Suppressor macrophage (primary cell): Measurements from ENCODE around the gene AOAH.

Experiments
- DNase-seq, 4 experiments: peaks; one replicate each; pipeline ENCODE4 v3.0.0-alpha.2; 2020 to 2022
- total RNA-seq, 17 experiments: gene quantifications; one replicate each; lab custom pipeline; 2026; ENCODE audit warnings: mixed read lengths in 6 of 17, inconsistent platforms in 3 of 17; lab: John Stamatoyannopoulos, UW

Gene AOAH
- 31.2 to 158 (median 68.3) reads per million in 17 experiments for total RNA-seq

GRCh38 chr7:36723951-36724664 lies at the start of gene AOAH:
TSS of gene AOAH (minus strand) at chr7:36724494. CDS start at chr7:36724148, 346 bp downstream.
- DNase-seq = peak; percentile 89 to 94 (median 93)

- no peak for DNase-seq
Measured at GRCh38 chr7:36766451-36766850, 42.2 kb upstream of the AOAH start.

GRCh38 chr7:36765605-36766004 lies 41.3 kb upstream of the AOAH start:
- peak; percentile 68 to 87 (median 86) for DNase-seq

GRCh38 chr7:36764929-36765328 lies 40.6 kb upstream of the AOAH start:
- DNase-seq = no peak

- DNase-seq = no peak
Measured at GRCh38 chr7:36763132-36763816, 39.0 kb upstream of the AOAH start.

- DNase-seq = no peak
Measured at GRCh38 chr7:36762394-36762793, 38.1 kb upstream of the AOAH start.

GRCh38 chr7:36761835-36762234 lies 37.5 kb upstream of the AOAH start:
- no peak for DNase-seq

- DNase-seq = no peak
Measured at GRCh38 chr7:36760856-36761762, 36.8 kb upstream of the AOAH start.

GRCh38 chr7:36758879-36759278 lies 34.6 kb upstream of the AOAH start:
- DNase-seq = no peak

- DNase-seq = no peak
Measured at GRCh38 chr7:36755484-36755883, 31.2 kb upstream of the AOAH start.

GRCh38 chr7:36752026-36752711 lies 27.9 kb upstream of the AOAH start:
- DNase-seq = no peak

GRCh38 chr7:36750451-36750850 lies 26.2 kb upstream of the AOAH start:
- peak in 1 of 4 experiments; percentile 34 for DNase-seq

- peak; percentile 70 to 91 (median 82) for DNase-seq
Measured at GRCh38 chr7:36749282-36749960, 25.1 kb upstream of the AOAH start.

- no peak for DNase-seq
Measured at GRCh38 chr7:36748017-36748487, 23.8 kb upstream of the AOAH start.

- peak in 3 of 4 experiments; percentile 34 to 46 (median 36) for DNase-seq
Measured at GRCh38 chr7:36747280-36748016, 23.2 kb upstream of the AOAH start.

GRCh38 chr7:36746347-36746746 lies 22.1 kb upstream of the AOAH start:
- DNase-seq = peak; percentile 84 to 92 (median 87)

GRCh38 chr7:36742911-36743775 lies 18.8 kb upstream of the AOAH start:
- peak; percentile 88 to 97 (median 94) for DNase-seq

GRCh38 chr7:36741866-36742265 lies 17.6 kb upstream of the AOAH start:
- DNase-seq = peak; percentile 41 to 77 (median 68)

GRCh38 chr7:36739351-36739750 lies 15.1 kb upstream of the AOAH start:
- DNase-seq = no peak

- DNase-seq = peak; percentile 69 to 91 (median 84)
Measured at GRCh38 chr7:36736899-36737211, 12.6 kb upstream of the AOAH start.
